Mesothelial cell of epicardium (in vitro differentiated cells): Measurements from ENCODE around the gene NT5DC2. TPM values are rescaled to one million over a fixed set of nuclear protein-coding genes. Genes with fewer than 3 reads are reported as not detected.

ENCODE experiments used
- DNase-seq, 2 experiments: peaks; one replicate each; pipeline ENCODE4 v3.0.0; 2021; ENCODE audit warnings: low spot score in 2 of 2; ENCODE audit not compliant: unreplicated experiment in 2 of 2
- H3K27ac Mint-ChIP-seq: 2 replicates; pipeline ENCODE4 v1.8.0; 2021; ENCODE audit warnings: mixed read lengths
- H3K27me3 Mint-ChIP-seq: 2 replicates; pipeline ENCODE4 v1.8.0; 2021; ENCODE audit warnings: low read depth, mixed read lengths
- H3K36me3 Mint-ChIP-seq: 2 replicates; pipeline ENCODE4 v1.8.0; 2021; ENCODE audit warnings: mixed read lengths
- H3K4me1 Mint-ChIP-seq: 2 replicates; pipeline ENCODE4 v1.8.0; 2021; ENCODE audit warnings: mixed read lengths
- H3K4me3 Mint-ChIP-seq: 2 replicates; pipeline ENCODE4 v1.8.0; 2021; ENCODE audit warnings: mild to moderate bottlenecking, moderate library complexity, mixed read lengths
- H3K9me3 Mint-ChIP-seq: 2 replicates; pipeline ENCODE4 v1.8.0; 2021; ENCODE audit warnings: mixed read lengths
- total RNA-seq: library from RNA; stranded (reverse); gene quantifications from 3 replicates; pipeline ENCODE4 v1.2.1, GENCODE V29; 2021
- TF ChIP-seq, protein P1 (sequence below): fragments of 200-600 bp; sonication (generic); IDR thresholded peaks from one replicate; pipeline ENCODE4 v1.5.0; 2021; ENCODE audit warnings: antibody characterized with exemption; ENCODE audit not compliant: unreplicated experiment

Gene NT5DC2
- total RNA-seq, 1 donor from 2014 or later: 266 TPM

DNA sequence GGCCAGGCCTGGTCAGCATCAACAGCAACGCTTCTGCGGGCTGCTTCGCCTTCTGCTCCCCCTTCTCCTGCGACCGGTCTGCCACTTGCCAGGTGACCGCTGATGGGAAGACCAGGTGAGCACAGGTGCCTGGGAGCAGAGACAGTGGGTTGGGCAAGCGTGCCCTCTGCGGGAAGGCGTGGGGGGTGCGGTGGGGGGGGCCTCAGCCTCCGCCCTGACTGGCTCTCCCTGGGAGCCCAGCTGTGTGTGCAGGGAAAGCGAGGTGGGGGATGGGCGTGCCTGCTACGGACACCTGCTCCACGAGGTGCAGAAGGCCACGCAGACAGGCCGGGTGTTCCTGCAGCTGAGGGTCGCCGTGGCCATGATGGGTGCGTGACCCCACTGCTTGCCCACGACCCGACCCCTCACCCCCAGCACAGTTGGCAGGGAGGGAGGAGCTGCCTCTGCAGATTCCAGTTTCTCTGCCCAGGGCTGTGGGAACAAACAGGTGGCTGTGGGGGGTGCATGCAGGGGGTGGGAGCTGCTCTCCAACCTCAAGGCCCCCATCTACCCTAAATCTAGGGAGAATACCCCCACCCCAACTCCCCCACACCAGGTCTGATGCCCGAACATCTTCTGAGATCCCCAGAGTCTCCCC, 29.8 kb downstream of the NT5DC2 start:
- H3K9me3 Mint-ChIP-seq: no peaks in the 10 kb centered on the region
- no peak overlapping the region for H3K4me3 Mint-ChIP-seq
- no peak overlapping the region for H3K27ac Mint-ChIP-seq
- TF ChIP-seq, protein P1, sequence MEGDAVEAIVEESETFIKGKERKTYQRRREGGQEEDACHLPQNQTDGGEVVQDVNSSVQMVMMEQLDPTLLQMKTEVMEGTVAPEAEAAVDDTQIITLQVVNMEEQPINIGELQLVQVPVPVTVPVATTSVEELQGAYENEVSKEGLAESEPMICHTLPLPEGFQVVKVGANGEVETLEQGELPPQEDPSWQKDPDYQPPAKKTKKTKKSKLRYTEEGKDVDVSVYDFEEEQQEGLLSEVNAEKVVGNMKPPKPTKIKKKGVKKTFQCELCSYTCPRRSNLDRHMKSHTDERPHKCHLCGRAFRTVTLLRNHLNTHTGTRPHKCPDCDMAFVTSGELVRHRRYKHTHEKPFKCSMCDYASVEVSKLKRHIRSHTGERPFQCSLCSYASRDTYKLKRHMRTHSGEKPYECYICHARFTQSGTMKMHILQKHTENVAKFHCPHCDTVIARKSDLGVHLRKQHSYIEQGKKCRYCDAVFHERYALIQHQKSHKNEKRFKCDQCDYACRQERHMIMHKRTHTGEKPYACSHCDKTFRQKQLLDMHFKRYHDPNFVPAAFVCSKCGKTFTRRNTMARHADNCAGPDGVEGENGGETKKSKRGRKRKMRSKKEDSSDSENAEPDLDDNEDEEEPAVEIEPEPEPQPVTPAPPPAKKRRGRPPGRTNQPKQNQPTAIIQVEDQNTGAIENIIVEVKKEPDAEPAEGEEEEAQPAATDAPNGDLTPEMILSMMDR: no peak
- no peaks in the 10 kb centered on the region for H3K36me3 Mint-ChIP-seq
- H3K4me1 Mint-ChIP-seq: no peaks in the 10 kb centered on the region
- H3K27me3 Mint-ChIP-seq: no peaks in the 10 kb centered on the region
- no peak for DNase-seq

DNA sequence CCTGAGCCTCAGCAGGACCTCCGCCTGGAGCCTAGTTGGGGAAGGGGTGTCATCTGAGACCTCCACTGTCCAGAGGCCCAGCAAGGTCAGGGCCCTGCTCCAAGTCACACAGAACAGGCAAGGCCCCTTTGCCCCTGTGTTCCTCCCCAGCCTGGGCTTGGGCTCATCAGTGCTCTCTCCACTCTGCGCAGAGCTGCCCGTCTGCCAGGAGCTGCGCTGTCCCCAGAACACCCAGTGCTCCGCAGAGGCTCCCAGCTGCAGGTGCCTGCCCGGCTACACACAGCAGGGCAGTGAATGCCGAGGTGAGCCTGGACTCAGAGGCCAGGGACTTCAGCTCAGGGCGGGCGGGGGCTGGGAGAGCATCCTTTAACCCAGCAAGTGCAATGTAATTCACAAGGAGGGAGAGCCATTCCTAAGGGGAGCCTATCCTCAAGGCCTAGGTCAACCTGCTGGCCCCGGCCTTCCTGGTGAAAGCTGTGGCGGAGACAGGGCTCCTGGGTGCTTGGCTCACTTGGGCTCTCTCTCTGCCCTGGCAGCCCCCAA, 30.8 kb downstream of the NT5DC2 start:
- Mint-ChIP-seq H3K27me3 (no peaks in the 10 kb centered on the region), H3K4me3 (no peak overlapping the region)
- TF ChIP-seq, protein P1: no peak

DNA sequence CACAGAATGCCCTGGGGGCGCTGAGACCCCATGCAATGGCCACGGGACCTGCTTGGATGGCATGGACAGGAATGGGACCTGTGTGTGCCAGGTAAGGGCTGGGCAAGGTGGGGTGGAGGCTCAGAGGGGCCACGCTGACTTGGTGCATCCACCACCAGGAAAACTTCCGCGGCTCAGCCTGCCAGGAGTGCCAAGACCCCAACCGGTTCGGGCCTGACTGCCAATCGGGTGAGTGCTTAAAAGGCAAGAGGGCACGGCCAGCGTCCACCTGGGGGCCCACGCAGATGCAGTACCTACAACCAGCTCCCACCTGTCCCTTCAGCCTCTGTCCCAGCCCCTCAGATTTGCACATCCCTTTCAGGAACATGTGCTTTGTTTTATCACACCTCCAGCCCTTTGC, 31.7 kb downstream of the NT5DC2 start:
- Mint-ChIP-seq H3K4me3 (no peak overlapping the region), H3K9me3 (no peaks in the 10 kb centered on the region), H3K36me3 (no peaks in the 10 kb centered on the region), H3K27me3 (no peaks in the 10 kb centered on the region), H3K27ac (no peak overlapping the region), H3K4me1 (no peaks in the 10 kb centered on the region)
- TF ChIP-seq, protein P1: no peak
- no peak for DNase-seq

More for the DNA sequence above, 30.8 kb downstream of the NT5DC2 start:
- no peaks in the 10 kb centered on the region for H3K9me3 Mint-ChIP-seq
- no peaks in the 10 kb centered on the region for H3K36me3 Mint-ChIP-seq
- H3K27ac Mint-ChIP-seq: no peak overlapping the region
- DNase-seq: no peak
- H3K4me1 Mint-ChIP-seq: no peaks in the 10 kb centered on the region

DNA sequence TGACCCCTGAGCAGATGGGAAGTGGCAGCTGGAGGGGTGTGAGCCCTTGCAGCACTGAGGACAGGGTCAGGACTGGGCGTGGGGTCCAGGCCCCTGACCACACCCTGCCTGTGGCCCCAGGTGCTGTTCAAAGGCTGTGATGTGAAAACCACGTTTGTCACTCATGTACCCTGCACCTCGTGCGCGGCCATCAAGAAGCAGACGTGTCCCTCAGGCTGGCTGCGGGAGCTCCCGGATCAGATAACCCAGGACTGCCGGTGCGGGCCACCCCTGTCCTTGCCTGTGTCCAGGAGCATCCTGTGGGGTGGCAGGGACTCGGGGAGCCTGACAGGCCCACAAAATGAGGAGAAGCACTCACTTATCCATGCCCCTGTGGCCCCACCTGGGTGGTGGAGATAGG, 32.6 kb downstream of the NT5DC2 start:
- TF ChIP-seq, protein P1: no peak
- no peaks in the 10 kb centered on the region for H3K36me3 Mint-ChIP-seq
- H3K4me1 Mint-ChIP-seq: no peaks in the 10 kb centered on the region
- no peak overlapping the region for H3K4me3 Mint-ChIP-seq
- DNase-seq: no peak
- H3K9me3 Mint-ChIP-seq: no peaks in the 10 kb centered on the region
- no peak overlapping the region for H3K27ac Mint-ChIP-seq
- H3K27me3 Mint-ChIP-seq: no peaks in the 10 kb centered on the region

DNA sequence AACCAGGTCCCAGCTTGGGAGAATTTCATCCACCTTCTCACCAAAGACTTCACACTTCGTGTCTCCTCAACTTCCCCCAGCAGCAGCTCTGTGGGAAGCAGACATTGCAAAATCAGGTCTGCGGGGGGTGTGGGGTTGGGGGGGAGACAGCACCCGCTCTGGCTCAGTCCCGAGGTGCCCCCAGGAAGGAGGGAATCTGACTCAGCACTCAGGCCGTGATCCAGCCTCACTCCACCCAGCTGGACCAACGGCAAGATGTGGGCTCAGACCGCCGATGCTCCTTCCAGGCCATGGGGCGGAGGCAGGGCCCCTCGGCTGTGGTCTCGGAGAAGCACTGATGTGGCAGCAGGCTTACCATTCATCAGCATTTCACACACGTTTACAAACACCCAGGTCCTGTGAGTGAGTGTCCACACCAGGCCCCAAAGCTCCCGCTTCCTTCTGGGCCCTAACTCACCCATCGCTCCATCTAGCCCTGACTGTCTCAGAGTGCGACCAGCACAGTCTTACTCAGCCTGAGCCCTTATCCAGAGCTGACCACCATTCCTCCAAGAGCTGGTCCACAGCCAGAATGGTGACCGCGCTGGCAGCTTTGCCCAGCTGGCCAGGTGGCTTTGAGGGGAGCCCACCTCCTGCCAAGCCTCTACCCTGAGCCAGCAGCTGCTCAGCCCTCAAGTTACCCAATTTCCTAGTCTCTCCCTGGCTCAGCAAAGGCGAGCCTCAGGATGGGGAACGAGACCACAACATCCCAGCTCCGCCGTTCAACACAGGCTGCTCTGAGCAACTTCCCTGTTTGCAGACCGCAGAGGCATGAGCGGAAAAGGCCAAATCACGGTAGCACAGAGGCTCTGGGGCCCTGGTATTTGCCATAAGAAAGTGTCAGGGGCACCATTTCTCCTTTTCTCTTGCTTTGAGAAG, 35.3 kb downstream of the NT5DC2 start:
- no peaks in the 10 kb centered on the region for H3K27me3 Mint-ChIP-seq
- TF ChIP-seq, protein P1: no peak

More for the DNA sequence above, 35.3 kb downstream of the NT5DC2 start:
- no peaks in the 10 kb centered on the region for H3K9me3 Mint-ChIP-seq
- H3K27ac Mint-ChIP-seq: no peak overlapping the region
- DNase-seq: no peak
- no peak overlapping the region for H3K4me3 Mint-ChIP-seq
- H3K36me3 Mint-ChIP-seq: no peaks in the 10 kb centered on the region
- peaks cover 4% of the 10 kb centered on the region for H3K4me1 Mint-ChIP-seq
